ENCODE data around the gene NEUROD1.

The NEUROD1 gene

GRCh38 chr2:181679544-181679979 is 755 bp downstream of the NEUROD1 start:
- no peak for DNase-seq

- no peak for DNase-seq
Observed at GRCh38 chr2:181678861-181679543, 1.3 kb downstream of the NEUROD1 start.

DNA sequence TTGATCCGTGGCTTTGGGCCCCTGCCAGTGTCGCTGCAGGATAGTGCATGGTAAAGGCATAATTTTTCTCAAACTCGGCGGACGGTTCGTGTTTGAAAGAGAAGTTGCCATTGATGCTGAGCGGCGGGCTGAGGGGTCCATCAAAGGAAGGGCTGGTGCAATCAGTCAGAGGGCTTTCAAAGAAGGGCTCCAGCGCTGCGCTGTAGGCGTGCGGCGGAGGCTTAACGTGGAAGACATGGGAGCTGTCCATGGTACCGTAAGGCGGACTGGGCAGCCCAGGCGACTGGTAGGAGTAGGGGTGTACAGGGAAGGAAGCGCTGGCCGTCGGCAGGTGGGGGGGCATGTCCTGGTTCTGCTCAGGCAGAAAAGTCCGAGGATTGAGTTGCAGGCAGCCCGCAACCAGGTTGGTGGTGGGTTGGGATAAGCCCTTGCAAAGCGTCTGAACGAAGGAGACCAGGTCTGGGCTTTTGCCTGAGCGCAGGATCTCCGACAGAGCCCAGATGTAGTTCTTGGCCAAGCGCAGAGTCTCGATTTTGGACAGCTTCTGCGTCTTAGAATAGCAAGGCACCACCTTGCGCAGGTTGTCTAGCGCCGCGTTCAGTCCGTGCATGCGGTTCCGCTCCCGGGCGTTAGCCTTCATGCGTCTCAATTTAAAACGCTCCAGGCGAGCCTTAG is 2.3 kb downstream of the NEUROD1 start:
- no peak for DNase-seq

DNA sequence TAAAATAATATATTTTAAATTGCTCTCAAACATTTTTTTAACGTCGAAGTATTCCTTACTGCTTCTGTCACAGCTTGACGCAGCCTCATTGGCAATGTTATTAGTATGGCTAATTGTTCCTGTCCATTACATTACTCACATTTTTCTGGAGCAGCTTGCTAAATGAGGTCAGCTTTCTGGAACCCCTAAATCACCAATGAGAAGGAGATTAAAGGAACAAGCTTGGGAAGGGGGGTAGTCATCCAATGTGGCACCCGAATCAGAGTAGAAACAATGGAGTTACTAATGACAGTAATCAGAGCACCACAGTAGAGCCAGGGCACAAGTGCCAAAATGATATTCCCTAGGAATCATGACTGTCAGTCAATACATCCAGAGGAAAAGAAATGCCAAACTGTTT is 5.1 kb downstream of the NEUROD1 start:
- DNase-seq, result peak; percentile 26

DNA sequence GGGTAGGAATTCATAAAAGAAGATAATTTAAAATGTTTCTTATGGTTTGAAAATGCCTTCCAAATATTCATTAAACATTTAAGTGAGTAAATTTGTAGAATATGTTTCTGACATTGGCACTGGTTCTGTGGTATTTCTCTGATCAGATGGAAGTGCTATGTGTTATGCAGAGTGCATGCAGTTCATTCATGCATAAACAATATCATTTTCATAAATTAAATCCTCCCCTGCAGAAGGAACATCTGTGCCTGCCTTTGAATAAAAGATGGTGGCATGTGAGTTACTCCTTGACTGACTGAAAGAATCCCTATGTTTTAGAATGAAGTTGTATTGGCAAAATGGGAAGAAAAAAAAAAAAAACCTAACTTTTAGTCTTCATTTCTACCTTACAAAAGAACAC is 5.9 kb downstream of the NEUROD1 start:
- DNase-seq, result peak; percentile 3

DNA sequence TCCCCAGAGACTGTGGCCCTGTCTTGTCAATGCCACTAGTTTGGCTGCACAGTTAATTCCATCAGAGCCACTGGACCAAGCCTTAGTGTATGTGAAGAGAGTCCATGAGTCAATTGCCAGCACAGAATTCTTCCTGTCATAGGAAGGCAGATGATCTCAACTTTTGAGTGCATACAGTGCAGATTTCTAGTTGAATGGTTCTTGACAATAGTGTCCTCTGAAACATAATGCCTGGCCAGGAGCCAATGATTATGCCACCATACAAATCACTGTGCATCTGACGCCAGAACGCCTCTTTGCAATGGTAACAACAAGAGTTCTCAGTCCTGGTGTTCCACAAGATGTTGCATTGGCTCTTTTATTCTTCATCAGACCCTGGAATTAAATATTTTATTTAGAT is 7.1 kb downstream of the NEUROD1 start:
- DNase-seq, result peak; percentile 85

- no peak for DNase-seq
Observed at GRCh38 chr2:181672255-181673008, 7.9 kb downstream of the NEUROD1 start.

DNA sequence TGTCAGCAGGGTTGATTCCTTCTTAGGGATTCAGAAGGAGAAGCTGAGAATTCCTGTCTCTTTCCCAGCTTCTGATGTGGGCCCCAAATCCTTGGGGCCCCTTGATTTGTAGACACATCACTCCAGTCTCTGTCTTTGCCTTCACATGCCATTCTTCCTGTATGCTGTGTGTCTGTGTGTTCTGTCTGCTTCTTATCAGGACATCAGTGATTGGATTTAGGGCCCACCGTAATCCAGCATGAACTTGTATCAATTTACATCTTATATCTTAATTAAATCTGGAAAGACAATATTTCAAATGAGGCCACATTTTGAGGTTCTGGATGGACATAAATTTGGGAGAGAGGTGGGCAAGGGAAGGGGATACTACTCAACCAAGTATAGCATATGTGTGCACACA is 9.7 kb downstream of the NEUROD1 start:
- DNase-seq, result no peak

DNA sequence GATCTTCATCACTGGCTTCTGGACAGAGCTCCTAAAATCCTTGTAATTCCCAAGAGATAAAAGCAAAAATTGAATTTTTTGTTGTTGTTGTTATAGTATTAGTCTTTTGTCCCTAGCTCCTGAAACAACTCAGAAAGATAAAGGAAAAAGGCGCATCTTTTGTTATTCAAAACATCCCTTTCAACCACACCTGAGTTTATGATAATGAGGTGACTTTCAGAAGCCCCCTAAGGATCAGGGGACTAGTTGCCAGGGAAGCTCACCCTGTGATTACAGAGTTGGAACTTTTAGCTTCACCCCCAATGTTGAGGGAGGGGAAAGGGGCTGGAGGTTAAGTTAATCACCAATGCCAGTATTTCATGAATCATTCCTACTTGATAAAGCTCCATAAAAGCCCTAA is 13.1 kb downstream of the NEUROD1 start:
- no peak for DNase-seq

DNA sequence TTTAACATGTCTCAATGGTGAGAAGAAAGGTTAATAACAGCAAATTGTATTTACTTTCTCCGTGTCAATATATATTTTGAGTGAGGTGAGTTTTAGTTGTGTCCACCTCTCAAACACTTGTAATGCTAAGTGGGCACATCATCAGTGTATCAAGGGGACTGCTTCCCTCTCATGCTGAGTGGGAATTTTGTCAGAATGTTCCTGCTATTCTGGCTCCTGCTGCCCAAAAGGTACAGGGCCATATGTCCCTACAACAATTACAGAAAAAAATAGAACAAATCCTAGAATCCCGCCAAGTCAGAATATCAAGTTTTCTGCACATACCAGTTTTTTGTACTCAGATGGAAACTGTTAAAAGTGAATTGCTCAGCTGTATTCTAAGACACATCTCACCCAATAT is 18.0 kb downstream of the NEUROD1 start:
- no peak for DNase-seq

GRCh38 chr2:181660181-181660580 is 20.1 kb downstream of the NEUROD1 start:
- peak; percentile 86 for DNase-seq

DNA sequence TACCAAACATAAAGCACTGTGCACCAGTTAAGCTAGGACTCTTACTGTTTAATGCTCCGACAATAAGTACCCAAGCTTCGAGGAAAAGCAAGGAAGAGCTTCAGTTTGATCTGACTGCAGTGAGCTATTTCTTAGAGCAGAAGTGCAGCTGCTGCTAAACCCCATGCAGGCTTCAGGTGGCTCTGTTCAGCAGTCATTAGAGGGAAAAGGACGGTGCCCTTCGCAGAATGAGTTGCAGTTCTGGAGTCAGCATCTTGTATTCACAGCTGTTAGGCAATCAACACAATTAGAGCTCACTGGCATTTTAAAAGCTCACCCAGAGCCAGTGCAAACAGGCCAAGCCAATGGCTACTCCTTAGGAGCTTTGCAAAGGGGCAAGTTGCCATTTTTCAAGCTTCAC is 21.9 kb downstream of the NEUROD1 start:
- DNase-seq, result peak; percentile 90

DNA sequence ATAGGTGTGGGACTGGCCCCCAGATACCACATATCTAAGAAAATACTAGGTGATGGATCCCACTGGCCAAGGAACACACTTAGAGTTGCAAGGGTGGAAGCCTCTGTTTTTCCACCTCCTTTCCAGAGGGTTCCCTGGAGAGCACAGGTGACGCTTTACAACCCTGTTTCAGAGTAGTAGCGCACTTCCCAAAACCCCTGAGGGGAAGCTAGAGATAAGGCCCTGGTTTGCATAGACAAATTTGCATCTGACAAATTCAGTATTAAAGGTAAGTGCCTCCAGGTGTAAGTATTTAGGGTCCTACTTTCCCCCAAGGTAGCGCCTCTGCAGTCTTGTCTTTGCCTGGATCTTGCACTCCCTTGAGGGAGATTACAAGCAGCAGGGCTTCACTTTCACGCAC is 22.9 kb downstream of the NEUROD1 start:
- DNase-seq, result peak; percentile 50

GRCh38 chr2:181656450-181657291 is 23.6 kb downstream of the NEUROD1 start, which contains the start of gene CERKL:
CERKL (minus strand) TSS chr2:181657105; CDS start chr2:181657006, 99 bp downstream.
- no peak for DNase-seq

DNA sequence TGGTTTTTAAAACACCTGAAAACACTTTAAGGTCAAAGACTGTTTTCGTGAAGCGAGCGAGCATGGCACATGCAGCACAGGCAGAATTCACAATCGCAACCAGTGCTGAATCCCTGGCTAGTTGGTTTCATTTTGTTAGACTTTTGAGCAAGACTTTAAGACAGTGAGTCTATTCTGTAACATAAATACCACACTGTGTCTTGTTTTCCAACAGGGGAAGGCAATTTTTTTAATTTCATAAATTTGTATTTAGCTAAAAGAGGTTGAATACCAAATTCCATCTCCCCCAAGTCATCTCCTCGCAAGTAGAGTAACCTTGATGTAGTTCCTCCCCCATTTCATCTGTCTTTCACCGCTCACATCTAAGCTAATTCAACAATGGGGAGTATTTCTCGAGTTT is 24.8 kb downstream of the NEUROD1 start:
- no peak for DNase-seq

GRCh38 chr2:181649436-181649979 is 30.8 kb downstream of the NEUROD1 start:
- DNase-seq, result no peak

DNA sequence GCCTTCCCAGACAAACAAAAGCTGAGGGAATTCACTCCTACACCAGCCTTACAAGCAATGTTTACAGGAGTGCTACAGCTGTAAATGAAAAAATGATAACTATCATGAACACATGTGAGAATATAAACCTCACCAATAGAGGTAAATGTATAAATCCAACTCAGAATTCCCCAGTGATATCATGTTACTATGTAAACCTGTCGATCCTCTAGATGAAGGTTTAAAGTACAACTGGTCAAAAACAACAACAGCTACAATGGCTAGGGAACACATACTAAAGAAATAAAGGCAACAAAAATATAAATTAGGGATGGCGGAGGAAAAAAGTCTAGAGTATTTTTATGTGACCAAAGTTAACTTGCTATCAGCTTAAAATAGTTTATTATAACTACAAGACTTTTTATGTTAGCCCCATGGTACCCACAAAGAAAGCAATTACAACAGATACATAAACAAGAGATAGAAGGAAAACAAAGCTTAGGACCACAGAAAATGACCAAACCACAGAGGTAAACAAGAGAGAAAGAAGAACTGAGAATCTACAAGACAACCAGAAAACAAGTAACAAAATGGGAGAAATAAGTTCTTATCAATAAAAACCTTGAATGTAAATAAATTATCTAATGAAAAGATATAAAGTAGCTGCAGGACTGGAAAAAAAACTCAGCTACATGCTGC is 31.7 kb downstream of the NEUROD1 start:
- DNase-seq, result no peak

- no peak for DNase-seq
Observed at GRCh38 chr2:181646415-181646987, 33.8 kb downstream of the NEUROD1 start.

DNA sequence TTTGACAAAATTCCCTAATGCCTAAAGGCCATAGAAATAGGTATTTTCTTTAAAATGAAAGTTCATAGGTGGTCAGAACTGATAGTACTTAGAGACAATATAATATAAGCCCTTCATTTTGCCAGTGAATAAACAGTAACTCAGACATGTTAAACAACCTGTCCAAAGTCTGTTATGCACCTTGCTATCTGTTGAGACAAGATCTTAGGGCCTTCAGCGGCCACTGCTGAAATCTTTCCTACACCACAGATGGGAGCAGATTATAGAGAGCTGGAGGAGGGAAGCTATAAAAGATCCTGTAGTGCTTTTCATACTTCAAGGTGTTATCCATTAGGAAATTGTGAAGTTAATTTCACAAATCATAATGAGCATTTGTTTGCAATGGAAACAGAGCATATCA is 37.2 kb downstream of the NEUROD1 start:
- no peak for DNase-seq

GRCh38 chr2:181642086-181642485 is 38.2 kb downstream of the NEUROD1 start:
- no peak for DNase-seq

DNA sequence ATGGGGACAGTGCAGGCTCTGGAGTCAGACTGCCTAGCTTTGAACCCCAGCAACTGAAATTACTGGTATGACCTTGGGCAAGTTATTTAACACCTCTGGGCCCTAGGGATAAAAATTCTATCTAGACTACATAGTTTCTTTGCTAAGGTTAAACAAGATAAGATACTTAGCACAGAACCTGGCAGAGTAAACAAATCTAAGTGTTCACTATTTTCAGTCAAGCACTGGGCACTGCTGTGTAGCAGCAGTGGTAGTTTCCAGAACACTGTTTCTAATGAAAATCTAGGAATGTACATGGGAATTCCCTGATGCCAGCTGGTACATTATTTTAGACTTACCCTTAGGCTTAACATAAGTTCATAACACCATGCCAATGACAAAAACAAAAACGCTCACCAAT is 40.6 kb downstream of the NEUROD1 start:
- no peak for DNase-seq
